Measurements from ENCODE around the gene FAM9A. TPM values are rescaled to one million over a fixed set of nuclear protein-coding genes. Genes with fewer than 3 reads are reported as not detected.

FAM9A gene
- total and polyA plus RNA-seq, 9 of the 15 experiments (the other 6 are each of a cell fraction or from before 2014, with no cell fraction given): 0.07 TPM; not detected in 8

GRCh38 chrX:8845469-8845868 is 44.3 kb upstream of the FAM9A start:
- ATAC-seq: no peak
- no peaks in the 10 kb centered on the region; a peak in 1 of 5 replicates for H3K27me3 ChIP-seq (ENCODE audit: control insufficient read depth in 2 of 2, insufficient read depth in 2 of 2, low read length in 2 of 2)
- TF ChIP-seq POU5F1 (IDR thresholded peaks at IDR 0.05; ENCODE audit: borderline replicate concordance, low read depth, low read length, partially characterized antibody): no peak
- TF ChIP-seq PBX2 (CRISPR knock-in tag; IDR thresholded peaks at IDR 0.05; ENCODE audit: low read depth): no peak
- TF ChIP-seq PBX2 (tag; conservative IDR thresholded peaks at IDR 0.05; ENCODE audit: low read depth): no peak
- no peak for TF ChIP-seq ZBTB26 (CRISPR knock-in tag; IDR thresholded peaks at IDR 0.05)
- no peak for TF ChIP-seq CREM (IDR thresholded peaks at IDR 0.05; ENCODE audit: low read depth)
- TF ChIP-seq ZNF584 (CRISPR knock-in tag; IDR thresholded peaks at IDR 0.05; ENCODE audit: low read depth): no peak
- no peak for TF ChIP-seq PTTG1 (tag; IDR thresholded peaks at IDR 0.05; ENCODE audit: low read depth)
- TF ChIP-seq SRSF1 (IDR thresholded peaks at IDR 0.05; ENCODE audit: low read depth, low read length): no peak
- no peaks in the 10 kb centered on the region for H3K4me1 ChIP-seq (replicated peaks in 1 of 2; ENCODE audit: control insufficient read depth in 2 of 2, insufficient read depth in 2 of 2, low read length in 2 of 2)
- H3K4me2 ChIP-seq (ENCODE audit: insufficient read depth, low read length): no peak overlapping the region
- H3K4me3 ChIP-seq: no peak overlapping the region
- H3K9me1 ChIP-seq (ENCODE audit: control insufficient read depth, insufficient read depth, low read length): no peaks in the 10 kb centered on the region
- no peak for DNase-seq (ENCODE audit: extremely low read depth in 1 of 4, low spot score in 3 of 4)
- intact Hi-C loops (cut with micrococcal nuclease): no loop called here
- no peaks in the 10 kb centered on the region for H3K79me2 ChIP-seq (ENCODE audit: control insufficient read depth, insufficient read depth, low read length)
- ChIA-PET CTCF (ENCODE audit: low intra/inter-chr PET ratio) (no interaction called here), POLR2A (no interaction called here)
- H3K9ac ChIP-seq (ENCODE audit: insufficient read depth in 1 of 2, low read depth in 2 of 2, low read length in 2 of 2): no peak overlapping the region
- in situ Hi-C loops (cut with MboI): no loop called here
- H3K9me3 ChIP-seq (replicated peaks; ENCODE audit: control insufficient read depth, insufficient read depth, low read depth, low read length): no peaks in the 10 kb centered on the region
- H4K20me1 ChIP-seq (replicated peaks; ENCODE audit: control insufficient read depth, insufficient read depth, low read length): no peaks in the 10 kb centered on the region
- no peak overlapping the region for H3K27ac ChIP-seq (ENCODE audit: extremely low read depth, low read depth, low read length)
- no peaks in the 10 kb centered on the region for H3K36me3 ChIP-seq (ENCODE audit: control insufficient read depth, insufficient read depth, low read length)
- no TSS peak for BruUV-seq (replicated peaks)
- 1% methylated on average over 10 of the region's 10 CpGs for WGBS (ENCODE audit: insufficient coverage, low coverage, missing lambda C conversion rate)
- H2AFZ ChIP-seq (ENCODE audit: low read depth, low read length): no peak overlapping the region
- FAIRE-seq: no peak

All from K562 (cell line).